Liver (tissue), 9 donors: Measurements from ENCODE around the gene PITPNC1. TPM values are rescaled to one million over a fixed set of nuclear protein-coding genes. Genes with fewer than 3 reads are reported as not detected.
A peak's percentile ranks its signal among the peaks of the same experiment; 100 is the strongest.

Source experiments
- DNase-seq: peaks from one replicate; pipeline ENCODE4 v3.0.0-alpha.2; 2017; ENCODE audit warnings: low spot score
- H3K27ac ChIP-seq, 2 donors: one replicate each; pipeline ENCODE4 v1.7.0; 2013; ENCODE audit warnings: inconsistent platforms in 2 of 2, low read length in 2 of 2, control low read depth in 1 of 2, low read depth in 1 of 2, mild to moderate bottlenecking in 1 of 2
- H3K27me3 ChIP-seq, 4 donors: one replicate each; pipeline versions ENCODE4 v1.6.1 to v1.7.0; 2013; ENCODE audit warnings: low read length in 3 of 4, inconsistent platforms in 1 of 4, mild to moderate bottlenecking in 1 of 4, moderate library complexity in 1 of 4; ENCODE audit not compliant: control insufficient read depth in 4 of 4, insufficient read depth in 4 of 4
- H3K36me3 ChIP-seq, 4 donors: one replicate each; pipeline versions ENCODE4 v1.6.1 to v1.7.0; 2013; ENCODE audit warnings: low read length in 3 of 4, mild to moderate bottlenecking in 3 of 4, low read depth in 1 of 4, moderate library complexity in 1 of 4; ENCODE audit not compliant: control insufficient read depth in 4 of 4, insufficient read depth in 3 of 4
- H3K4me1 ChIP-seq, 4 donors: one replicate each; pipeline versions ENCODE4 v1.6.1 to v1.7.0; 2013; ENCODE audit warnings: low read length in 3 of 4, mild to moderate bottlenecking in 3 of 4, moderate library complexity in 1 of 4; ENCODE audit not compliant: control insufficient read depth in 4 of 4, insufficient read depth in 4 of 4
- H3K4me3 ChIP-seq, 3 donors: one replicate each; pipeline versions ENCODE4 v1.6.1 to v1.7.0; 2013; ENCODE audit warnings: low read length in 3 of 3, control low read depth in 1 of 3, low read depth in 1 of 3, mild to moderate bottlenecking in 1 of 3
- H3K9ac ChIP-seq, 2 donors: one replicate each; pipeline ENCODE4 v1.7.0; 2013; ENCODE audit warnings: low read length in 2 of 2, mild to moderate bottlenecking in 2 of 2, moderate library complexity in 2 of 2, control low read depth in 1 of 2, low read depth in 1 of 2
- H3K9me3 ChIP-seq, 4 donors: one replicate each; pipeline versions ENCODE4 v1.6.1 to v1.7.0; 2013; ENCODE audit warnings: low read length in 3 of 4; ENCODE audit not compliant: control insufficient read depth in 4 of 4
- CTCF ChIP-seq: fragments of 150-350 bp; IDR thresholded peaks from 2 replicates; pipeline ENCODE4 v1.5.1; 2017; ENCODE audit warnings: improper control_type of control experiment, low read depth, low read length; ENCODE audit not compliant: missing input control
- EGR1 ChIP-seq, 2 donors: IDR thresholded peaks; 2 replicates each; pipeline ENCODE4 v1.6.1; 2016 to 2018; ENCODE audit warnings: antibody characterized with exemption in 2 of 2, low read depth in 2 of 2
- FOXA1 ChIP-seq: IDR thresholded peaks from 2 replicates; pipeline ENCODE4 v1.6.1; 2016; ENCODE audit warnings: antibody characterized with exemption
- FOXA2 ChIP-seq: IDR thresholded peaks from 2 replicates; pipeline ENCODE4 v1.6.1; 2016; ENCODE audit warnings: antibody characterized with exemption
- GABPA ChIP-seq, 2 donors: IDR thresholded peaks in 1 of 2; conservative IDR thresholded peaks in 1 of 2; 2 replicates each; pipeline ENCODE4 v1.6.1; 2016; ENCODE audit warnings: antibody characterized with exemption in 2 of 2, mild to moderate bottlenecking in 1 of 2, moderate library complexity in 1 of 2
- HNF4A ChIP-seq, 2 donors: conservative IDR thresholded peaks; 2 replicates each; pipeline ENCODE4 v1.6.1; 2016; ENCODE audit warnings: antibody characterized with exemption in 2 of 2, mild to moderate bottlenecking in 2 of 2
- HNF4G ChIP-seq: IDR thresholded peaks from 2 replicates; pipeline ENCODE4 v1.6.1; 2016; ENCODE audit warnings: antibody characterized with exemption
- JUND ChIP-seq, 2 donors: IDR thresholded peaks; 2 replicates each; pipeline ENCODE4 v1.6.1; 2016; ENCODE audit warnings: antibody characterized with exemption in 2 of 2
- NR2F2 ChIP-seq: IDR thresholded peaks from 2 replicates; pipeline ENCODE4 v1.6.1; 2016; ENCODE audit warnings: antibody characterized with exemption
- RAD21 ChIP-seq, 2 donors: IDR thresholded peaks; 2 replicates each; pipeline ENCODE4 v1.6.1; 2016; ENCODE audit warnings: antibody characterized with exemption in 2 of 2, mild to moderate bottlenecking in 2 of 2
- REST ChIP-seq: IDR thresholded peaks from 2 replicates; pipeline ENCODE4 v1.6.1; 2016; ENCODE audit warnings: antibody characterized with exemption, mild to moderate bottlenecking
- RXRA ChIP-seq, 2 donors: IDR thresholded peaks; 2 replicates each; pipeline ENCODE4 v1.6.1; 2017 to 2018; ENCODE audit warnings: antibody characterized with exemption in 2 of 2, mild to moderate bottlenecking in 1 of 2
- SP1 ChIP-seq: IDR thresholded peaks from 2 replicates; pipeline ENCODE4 v1.6.1; 2018; ENCODE audit warnings: antibody characterized with exemption, mild to moderate bottlenecking
- TAF1 ChIP-seq: conservative IDR thresholded peaks from 2 replicates; pipeline ENCODE4 v1.6.1; 2016; ENCODE audit warnings: antibody characterized with exemption, mild to moderate bottlenecking
- YY1 ChIP-seq: IDR thresholded peaks from 2 replicates; pipeline ENCODE4 v1.6.1; 2016; ENCODE audit warnings: antibody characterized with exemption, mild to moderate bottlenecking
- ZBTB33 ChIP-seq: IDR thresholded peaks from 2 replicates; pipeline ENCODE4 v1.6.1; 2016; ENCODE audit warnings: antibody characterized with exemption
- WGBS: extraction: QIAGEN DNeasy Blood & Tissue Kit; methylation state at CpG from one replicate; pipeline ENCODE4 v1.1.7; 2013; 5-methylcytosine and 5-hydroxymethylcytosine counted together
- polyA plus RNA-seq, 2 donors: library from polyadenylated mRNA; stranded (reverse) in 1 of 2; unstranded in 1 of 2; fragments of 200-250 nt in 1 of 2; fragments of >200 nt in 1 of 2; fragmentation: Nextera tagmentation in 1 of 2; extraction: Ambion mirVana in 1 of 2; gene quantifications; one replicate each; pipeline versions ENCODE4 v1.2.1 to v1.2.3, GENCODE V29; 2013 to 2015
- total RNA-seq, 2 donors: library from RNA; depleted of rRNA; stranded (reverse); fragments of >200 nt; gene quantifications; one replicate each; pipeline ENCODE4 v1.2.3, GENCODE V29; 2014
- donor health status: healthy.
- donor health status: healthy.
- donor health status: healthy.
- donor health status: healthy.
- donor health status: healthy.

Gene PITPNC1
- total and polyA plus RNA-seq, 4 donors: 2.3 to 10.2 (median 5.7) TPM

- peak; percentile 98 for TF ChIP-seq CTCF
Measured at GRCh38 chr17:67717624-67718324, 340.7 kb downstream of the PITPNC1 start, which contains the start of gene NOL11 (continued).

GRCh38 chr17:67718325-67718941 lies 341.4 kb downstream of the PITPNC1 start:
- TF ChIP-seq CTCF (no peak), FOXA1 (no peak), SP1 (no peak), NR2F2 (no peak), RAD21 (IDR thresholded peaks at IDR 0.05) (no peak)
- H3K27ac ChIP-seq: peak overlapping the region; percentile 85 to 91

GRCh38 chr17:67725373-67725791 lies 348.3 kb downstream of the PITPNC1 start:
- Histone ChIP-seq H3K4me1 (peaks cover 0 to 12% (median 6%) of the 10 kb centered on the region in 4 donors), H3K4me3 (no peak overlapping the region), H3K36me3 (peaks cover 7 to 62% (median 51%) of the 10 kb centered on the region in 4 donors), H3K27ac (no peak overlapping the region), H3K9me3 (no peaks in the 10 kb centered on the region), H3K9ac (no peak overlapping the region), H3K27me3 (no peaks in the 10 kb centered on the region)
- no peak for DNase-seq
- 92% methylated on average over 4 of the region's 4 CpGs for WGBS
- TF ChIP-seq TAF1: no peak
- no peak for TF ChIP-seq RAD21 (IDR thresholded peaks at IDR 0.05)
- TF ChIP-seq JUND (IDR thresholded peaks at IDR 0.05): no peak
- TF ChIP-seq GABPA (IDR thresholded peaks at IDR 0.05 in 1 of 2, conservative IDR thresholded peaks at IDR 0.05 in 1 of 2): no peak
- no peak for TF ChIP-seq EGR1 (IDR thresholded peaks at IDR 0.05; ENCODE audit: low read depth in 2 of 2)
- no peak for TF ChIP-seq SP1
- TF ChIP-seq FOXA1: no peak
- TF ChIP-seq ZBTB33: no peak
- TF ChIP-seq YY1: no peak
- TF ChIP-seq RXRA (IDR thresholded peaks at IDR 0.05): no peak
- no peak for TF ChIP-seq CTCF
- TF ChIP-seq REST: no peak
- no peak for TF ChIP-seq NR2F2
- TF ChIP-seq FOXA2: no peak
- no peak for TF ChIP-seq HNF4G
- TF ChIP-seq HNF4A (conservative IDR thresholded peaks at IDR 0.05): no peak

More at GRCh38 chr17:67718325-67718941, 341.4 kb downstream of the PITPNC1 start:
- Histone ChIP-seq H3K9ac (peak overlapping the region; percentile 93 to 96), H3K36me3 (peaks cover 3 to 22% (median 19%) of the 10 kb centered on the region in 4 donors), H3K4me3 (peak overlapping the region; percentile 77 to 100 (median 95)), H3K27me3 (no peaks in the 10 kb centered on the region), H3K9me3 (no peaks in the 10 kb centered on the region), H3K4me1 (peaks cover 8 to 21% (median 11%) of the 10 kb centered on the region in 4 donors)
- no peak for DNase-seq
- WGBS: under 1% methylated on average over 16 of the region's 16 CpGs
